OCI-LY7 (cell line): ENCODE results near the gene CUL2.

Experiments
- EZH2phosphoT487 ChIP-seq: fragments of 200-600 bp; sonication (generic); IDR thresholded peaks from 2 replicates; pipeline ENCODE4 v1.6.1; 2018; ENCODE audit warnings: low read depth, borderline replicate concordance, mild to moderate bottlenecking, mixed run types, antibody characterized with exemption, low read length, moderate library complexity, mixed read lengths
- TF ChIP-seq, protein P1 (sequence below): fragments of 200-600 bp; sonication (generic); conservative IDR thresholded peaks from 2 replicates; pipeline ENCODE4 v1.5.1; 2014; ENCODE audit warnings: mild to moderate bottlenecking, antibody characterized with exemption, low read length, moderate library complexity, mixed read lengths

- TF ChIP-seq, protein P1, sequence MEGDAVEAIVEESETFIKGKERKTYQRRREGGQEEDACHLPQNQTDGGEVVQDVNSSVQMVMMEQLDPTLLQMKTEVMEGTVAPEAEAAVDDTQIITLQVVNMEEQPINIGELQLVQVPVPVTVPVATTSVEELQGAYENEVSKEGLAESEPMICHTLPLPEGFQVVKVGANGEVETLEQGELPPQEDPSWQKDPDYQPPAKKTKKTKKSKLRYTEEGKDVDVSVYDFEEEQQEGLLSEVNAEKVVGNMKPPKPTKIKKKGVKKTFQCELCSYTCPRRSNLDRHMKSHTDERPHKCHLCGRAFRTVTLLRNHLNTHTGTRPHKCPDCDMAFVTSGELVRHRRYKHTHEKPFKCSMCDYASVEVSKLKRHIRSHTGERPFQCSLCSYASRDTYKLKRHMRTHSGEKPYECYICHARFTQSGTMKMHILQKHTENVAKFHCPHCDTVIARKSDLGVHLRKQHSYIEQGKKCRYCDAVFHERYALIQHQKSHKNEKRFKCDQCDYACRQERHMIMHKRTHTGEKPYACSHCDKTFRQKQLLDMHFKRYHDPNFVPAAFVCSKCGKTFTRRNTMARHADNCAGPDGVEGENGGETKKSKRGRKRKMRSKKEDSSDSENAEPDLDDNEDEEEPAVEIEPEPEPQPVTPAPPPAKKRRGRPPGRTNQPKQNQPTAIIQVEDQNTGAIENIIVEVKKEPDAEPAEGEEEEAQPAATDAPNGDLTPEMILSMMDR = no peak
- no peak for TF ChIP-seq EZH2phosphoT487
These were observed 74.2 kb downstream of the CUL2 start for GRCh38 chr10:35015843-35016408.
